Hematopoietic multipotent progenitor cell treated with erythropoietin and hydrocortisone succinate and interleukin-3 and kit ligand, for 8 days (in vitro differentiated cells): ENCODE measurements around the gene BAAT.
"Not testable (repeated sequence)": the region's sequence is repeated elsewhere in the genome, so short reads cannot be mapped to it uniquely, and the experiment has no call there.

Experiments
- DNase-seq: peaks from one replicate; pipeline ENCODE4 v3.0.0-alpha.2; 2015

BAAT gene

DNA sequence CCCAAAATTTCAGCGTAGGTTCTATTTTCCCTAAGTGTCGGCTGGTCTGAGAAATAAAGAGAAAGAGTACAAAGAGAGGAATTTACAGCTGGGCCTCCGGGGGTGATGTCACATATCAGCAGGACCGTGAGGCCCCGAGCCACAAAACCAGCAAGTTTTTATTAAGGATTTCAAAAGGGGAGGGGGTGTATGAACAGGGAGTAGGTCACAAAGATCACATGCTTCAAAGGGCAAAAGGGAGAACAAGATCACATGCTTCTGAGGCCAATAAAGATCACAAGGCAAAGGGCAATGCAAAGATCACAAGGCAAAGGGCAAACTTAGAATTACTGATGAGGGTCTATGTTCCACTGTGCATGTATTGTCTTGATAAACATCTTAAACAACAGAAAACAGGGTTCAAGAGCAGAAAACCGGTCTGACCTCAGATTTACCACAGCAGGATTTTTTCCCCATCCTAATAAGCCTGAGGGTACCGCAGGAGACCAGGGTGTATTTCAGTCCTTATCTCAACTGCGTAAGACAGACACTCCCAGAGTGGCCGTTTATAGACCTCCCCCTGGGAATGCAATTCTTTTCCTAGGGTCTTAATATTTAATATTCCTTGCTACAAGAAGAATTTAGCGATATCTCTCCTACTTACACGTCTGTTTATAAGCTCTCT lies at the start of gene BAAT:
TSS of gene BAAT (minus strand) at position 134 of the 664 bp plus-strand sequence. CDS start 13,602 bp downstream, outside the sequence.
- not testable (repeated sequence) for DNase-seq

DNA sequence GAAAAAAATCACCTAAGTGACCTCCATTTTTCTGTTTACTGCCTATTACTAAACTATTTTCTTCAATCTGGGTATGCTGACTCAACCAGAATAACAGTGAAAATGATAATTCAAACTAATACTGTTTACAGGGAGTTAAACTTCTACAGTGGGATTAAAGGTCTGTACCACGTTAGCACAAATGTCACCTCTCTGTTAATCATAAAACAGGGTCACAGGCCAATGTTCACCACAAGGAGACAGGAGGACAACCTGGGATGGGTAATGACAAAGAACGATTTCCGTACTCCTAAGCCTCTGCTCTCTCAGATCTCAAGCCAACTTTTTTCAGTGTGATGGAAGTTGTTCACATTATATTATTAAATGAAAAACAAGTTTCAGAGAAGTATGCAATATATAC lies 48.4 kb upstream of the BAAT start:
- DNase-seq, result no peak

DNA sequence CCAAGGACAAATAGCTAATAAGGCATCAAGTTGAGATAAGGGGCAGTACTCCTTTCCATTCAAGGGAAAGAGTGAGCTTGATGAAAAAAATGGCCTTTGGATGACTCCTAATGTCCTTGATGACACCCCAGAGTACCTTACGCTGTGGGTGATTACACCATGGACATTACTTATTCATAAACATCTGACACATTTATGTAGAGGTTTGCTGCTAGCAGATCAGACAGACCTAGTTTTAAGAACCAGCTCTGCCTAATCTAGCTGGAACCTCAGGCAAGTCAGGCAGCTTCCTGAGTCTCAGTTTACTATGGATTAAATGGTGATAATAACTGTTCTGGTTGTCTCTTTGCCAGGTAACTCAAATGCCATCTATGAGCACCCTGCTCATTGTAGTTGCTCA lies 47.9 kb upstream of the BAAT start:
- no peak for DNase-seq

DNA sequence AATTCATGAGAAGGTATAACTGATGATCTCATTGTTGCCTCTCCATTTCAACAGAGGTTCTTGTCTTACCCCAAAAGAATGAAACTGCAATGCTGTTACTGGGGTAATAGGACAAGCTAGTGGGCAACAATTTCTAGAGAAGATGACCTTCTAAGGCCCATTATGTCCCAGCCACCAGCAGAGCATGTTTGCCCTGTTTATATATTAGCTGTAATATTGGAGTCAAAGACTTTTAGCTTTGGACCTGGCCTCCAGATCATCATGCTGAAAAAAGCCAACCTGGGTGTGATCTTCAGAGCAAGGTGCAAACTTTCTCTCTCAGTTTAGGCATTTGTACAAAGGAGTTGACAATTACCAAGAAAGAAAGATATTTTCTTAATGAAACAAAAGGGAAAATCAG lies 47.4 kb upstream of the BAAT start:
- no peak for DNase-seq

DNA sequence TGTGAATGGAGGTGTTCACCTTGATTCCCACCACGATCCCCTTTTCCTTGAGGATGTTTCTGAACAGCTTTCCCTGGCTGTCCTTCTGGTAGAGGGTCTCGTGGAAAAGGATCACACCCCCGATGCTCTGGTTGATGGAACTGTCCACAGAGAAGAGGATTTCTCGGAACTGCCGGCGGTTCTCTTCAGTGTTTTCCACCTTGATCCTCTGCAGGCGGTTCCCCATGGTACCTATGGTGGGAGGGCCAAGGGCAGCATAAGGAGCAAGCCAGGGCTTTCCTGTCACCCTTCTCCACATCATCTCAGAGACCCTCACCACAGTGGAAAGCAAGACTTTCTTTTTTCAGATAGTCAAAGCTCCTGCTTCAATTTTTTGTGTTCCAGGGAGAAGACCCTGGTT lies 44.9 kb upstream of the BAAT start:
- no peak for DNase-seq

DNA sequence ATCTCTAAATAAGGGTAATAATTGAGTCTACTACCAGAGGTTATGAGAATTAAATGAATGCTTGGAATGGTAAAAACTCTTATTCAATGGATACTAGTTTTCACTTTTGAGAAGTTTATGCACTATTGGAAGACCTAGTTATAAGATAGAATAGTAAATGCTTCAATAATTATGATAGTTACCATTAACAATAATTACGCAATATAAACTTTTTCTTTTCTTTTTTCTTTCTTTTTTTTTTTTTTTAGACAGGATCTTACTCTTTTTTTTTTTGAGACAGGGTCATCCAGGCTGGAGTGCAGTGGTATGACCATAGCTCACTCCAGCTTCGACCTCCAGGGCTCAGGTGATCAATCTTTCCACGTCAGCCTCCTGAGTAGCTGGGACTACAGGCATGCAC lies 44.1 kb upstream of the BAAT start:
- DNase-seq, result no peak

DNA sequence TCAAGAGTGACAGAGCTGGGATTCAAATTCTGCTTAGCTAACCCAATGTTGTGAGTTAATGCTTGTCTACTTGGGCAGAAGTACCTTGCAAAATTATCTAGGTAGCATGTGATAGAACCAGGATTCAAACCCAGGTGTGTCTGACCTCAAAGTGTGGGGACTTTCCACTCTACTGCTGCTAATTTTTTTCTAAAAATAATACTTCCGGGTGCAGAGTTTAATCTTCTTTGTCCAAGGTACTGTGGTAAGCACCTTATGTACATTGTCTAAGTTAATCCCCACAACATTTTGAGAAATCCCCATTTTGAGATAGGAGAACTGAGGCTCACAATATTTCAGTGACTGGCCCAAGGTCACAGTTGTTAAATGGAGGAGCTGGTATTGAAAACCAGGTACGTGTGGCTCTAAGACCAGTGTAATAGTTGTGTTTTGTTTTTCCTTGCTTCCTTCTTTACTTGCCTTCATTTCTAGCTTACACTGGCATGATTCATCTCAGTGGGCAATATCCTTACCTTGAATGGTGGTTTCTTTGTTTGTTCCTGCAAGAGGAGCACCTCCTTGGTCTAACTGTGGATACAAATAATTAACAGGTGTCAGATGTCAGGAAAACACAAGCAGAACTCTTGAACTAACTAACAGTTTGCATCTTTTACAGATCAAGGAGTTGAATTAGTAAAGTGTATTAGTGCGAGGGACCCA lies 43.3 kb upstream of the BAAT start:
- no peak for DNase-seq

DNA sequence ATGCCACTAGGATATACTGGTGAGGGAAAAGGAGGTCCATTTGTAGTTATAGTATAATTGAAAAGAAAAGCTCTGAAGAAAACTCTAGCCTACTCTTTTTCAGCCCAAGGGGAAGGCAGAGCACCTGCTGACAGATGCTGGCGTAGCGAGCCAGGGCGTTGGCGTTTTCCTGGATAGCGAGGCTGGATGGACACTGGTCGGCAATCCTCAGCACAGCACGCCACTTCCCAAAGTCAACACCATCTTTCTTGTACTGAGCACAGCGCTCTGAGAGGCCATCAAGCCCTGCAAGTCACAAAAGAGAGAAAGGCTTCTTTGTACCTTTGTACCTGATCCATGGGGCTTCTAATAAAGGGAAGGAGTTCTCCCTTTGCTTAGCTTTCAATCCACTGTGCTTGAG lies 42.6 kb upstream of the BAAT start:
- no peak for DNase-seq

DNA sequence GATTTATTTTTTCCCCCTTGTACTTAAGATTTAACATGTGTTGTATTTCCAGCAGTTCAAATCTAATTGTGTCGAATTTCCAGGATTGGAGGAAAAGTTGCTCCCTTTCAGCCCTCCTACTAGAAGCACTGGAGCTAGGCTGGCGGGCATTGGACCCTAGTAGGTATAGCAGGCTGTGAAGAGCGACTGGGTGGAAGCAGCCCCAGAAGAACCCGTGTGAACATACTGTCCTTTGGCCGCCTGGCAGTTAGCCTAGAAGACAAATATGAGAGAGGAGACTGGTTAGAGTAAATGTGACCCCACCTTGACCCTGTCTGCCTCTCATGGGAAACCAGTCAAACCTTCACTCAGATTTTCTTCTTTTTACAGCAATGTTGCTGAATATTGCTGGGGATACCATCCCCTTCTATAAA lies 36.9 kb upstream of the BAAT start:
- DNase-seq, result no peak

DNA sequence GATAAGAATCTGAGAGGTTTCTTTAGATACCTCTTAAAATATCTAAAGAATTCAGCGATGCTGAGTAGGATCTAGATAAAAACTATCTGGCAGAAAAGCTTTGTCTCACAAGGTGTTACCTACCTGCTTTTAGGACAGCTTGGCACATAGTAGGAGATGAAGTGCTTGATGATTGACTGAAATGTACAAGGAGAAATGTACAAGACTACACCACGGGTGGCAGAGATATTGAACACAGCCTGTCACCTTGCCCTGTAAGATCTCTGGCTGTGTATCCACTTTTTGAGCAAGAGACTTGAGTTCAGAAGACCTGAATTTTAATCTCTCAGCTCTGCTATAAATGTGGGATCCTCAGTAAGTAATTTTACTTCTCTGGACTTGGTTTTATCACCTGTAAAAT lies 35.1 kb upstream of the BAAT start:
- no peak for DNase-seq

DNA sequence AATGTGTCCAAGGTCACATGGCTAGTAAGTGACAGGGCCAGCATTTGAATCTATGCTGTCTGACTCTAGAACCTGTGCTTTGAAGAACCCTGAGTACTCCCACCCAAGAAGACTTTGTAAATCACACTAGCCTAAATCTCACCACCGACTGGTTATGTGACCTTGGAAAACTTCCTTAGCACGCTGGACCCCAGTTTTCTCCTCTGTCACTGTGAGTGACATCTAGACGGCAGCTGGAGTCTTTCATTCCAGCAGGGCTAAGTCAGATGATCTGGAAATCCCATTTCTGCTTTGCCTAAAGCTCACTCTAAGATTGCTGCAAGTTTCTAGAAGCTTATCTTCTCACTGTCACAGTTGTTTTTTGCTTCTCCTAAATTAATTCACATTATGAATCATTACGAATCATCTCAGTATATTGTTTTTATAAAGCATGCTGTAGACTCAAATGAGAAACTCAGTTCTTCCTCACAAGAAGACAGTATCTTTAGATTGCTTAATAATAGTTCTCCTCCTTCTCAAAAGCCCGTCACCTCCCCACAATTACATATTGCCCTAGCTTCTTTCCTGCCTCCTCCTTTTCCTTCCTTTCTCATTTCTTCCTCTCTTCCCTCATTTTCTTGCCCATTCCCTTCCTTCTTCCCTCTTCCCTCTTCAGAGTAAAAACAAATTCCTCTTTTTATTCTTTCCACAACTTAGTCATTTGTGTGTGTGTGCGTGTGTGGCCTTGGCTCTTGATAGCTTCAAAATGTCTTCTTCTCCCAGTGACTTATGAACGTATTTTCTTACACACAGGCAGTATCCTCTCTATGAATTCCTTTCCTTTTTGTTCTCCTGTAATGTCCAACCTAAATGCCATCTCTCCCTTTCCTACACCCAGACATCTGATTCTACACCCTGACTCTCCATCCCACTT lies 34.0 kb upstream of the BAAT start:
- no peak for DNase-seq

DNA sequence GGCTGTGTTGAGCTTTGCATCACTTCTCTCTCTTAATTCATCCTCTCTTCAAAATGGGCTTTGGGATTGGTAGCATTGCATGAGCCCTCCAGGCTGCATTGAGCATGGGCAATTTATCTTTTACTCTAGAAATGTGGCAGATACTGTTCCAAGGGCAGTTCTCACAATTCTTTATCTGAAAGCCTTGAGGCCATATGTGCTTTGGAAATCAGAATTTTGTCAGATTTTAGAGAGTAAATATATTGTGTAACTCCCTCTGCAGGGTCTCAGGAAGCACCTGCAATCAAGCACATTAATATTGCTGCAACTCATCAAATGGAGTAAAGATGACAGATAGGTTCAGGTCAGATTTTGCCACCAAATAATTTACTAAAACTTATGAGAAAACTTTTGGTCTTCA lies 33.2 kb upstream of the BAAT start:
- DNase-seq, result no peak

DNA sequence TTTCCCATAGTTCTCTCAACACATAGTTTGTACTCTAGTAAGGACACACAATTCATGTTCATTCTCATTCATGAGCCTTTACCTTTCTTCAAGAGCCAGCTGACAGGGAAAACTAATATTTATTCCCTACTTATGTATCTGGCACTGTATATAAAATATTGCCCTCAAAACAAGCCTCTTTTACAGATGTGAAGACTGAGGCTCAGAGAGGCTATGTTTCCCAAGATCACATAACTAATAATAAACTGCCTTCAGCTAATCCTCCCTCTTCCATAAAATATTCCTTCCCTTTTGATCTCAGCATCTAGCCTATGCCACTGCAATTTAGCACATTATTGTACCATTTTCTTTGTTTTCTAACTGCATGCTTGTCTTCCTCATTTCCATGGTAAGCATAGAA lies 32.6 kb upstream of the BAAT start:
- DNase-seq, result no peak

DNA sequence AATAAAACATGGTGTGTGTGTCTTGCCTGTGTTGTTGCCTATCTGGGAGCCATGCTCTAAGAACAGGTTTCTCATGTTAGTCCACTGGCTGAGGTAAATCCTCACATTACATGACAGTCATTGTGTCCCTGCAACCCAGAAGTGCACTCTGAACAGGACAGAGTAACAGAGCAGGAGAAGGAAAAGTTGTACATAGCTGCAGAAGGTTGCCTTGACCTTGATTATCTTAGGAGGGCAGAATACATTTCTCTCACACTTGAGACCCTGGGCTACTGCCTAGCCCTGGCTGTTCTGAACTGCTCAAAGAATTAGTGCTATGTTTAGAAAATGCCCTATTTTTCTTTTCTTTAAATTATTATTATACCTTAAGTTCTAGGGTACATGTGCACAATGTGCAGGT lies 30.8 kb upstream of the BAAT start:
- no peak for DNase-seq

DNA sequence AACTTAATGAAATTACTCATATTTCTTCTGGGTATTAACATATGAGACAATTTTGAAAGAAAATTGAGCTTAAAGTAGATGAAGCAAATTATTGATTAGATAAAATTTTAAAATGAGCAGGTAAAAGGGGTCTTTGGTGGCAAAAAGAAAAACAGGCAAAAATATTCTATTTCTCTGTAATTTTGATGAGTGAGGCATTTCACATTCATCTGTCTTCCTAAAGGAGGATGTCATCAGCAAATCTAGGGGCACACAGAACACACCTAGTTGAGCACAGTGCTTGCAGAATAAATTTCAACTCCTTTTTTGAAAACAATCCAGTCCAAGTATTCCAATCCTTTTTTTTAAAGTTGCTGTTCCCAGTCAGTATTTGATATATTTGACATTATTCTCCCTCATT lies 30.0 kb upstream of the BAAT start:
- DNase-seq, result no peak

DNA sequence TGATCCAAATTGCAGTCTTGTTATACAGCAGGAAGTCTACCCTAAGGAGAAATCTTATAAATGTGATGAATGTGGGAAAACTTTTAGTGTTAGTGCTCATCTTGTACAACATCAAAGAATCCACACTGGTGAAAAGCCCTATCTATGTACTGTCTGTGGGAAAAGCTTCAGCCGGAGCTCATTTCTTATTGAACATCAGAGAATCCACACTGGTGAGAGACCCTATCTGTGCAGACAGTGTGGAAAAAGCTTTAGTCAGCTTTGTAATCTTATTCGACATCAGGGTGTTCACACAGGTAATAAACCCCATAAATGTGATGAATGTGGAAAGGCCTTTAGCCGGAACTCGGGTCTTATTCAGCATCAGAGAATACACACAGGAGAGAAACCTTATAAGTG lies 24.3 kb upstream of the BAAT start:
- no peak for DNase-seq

DNA sequence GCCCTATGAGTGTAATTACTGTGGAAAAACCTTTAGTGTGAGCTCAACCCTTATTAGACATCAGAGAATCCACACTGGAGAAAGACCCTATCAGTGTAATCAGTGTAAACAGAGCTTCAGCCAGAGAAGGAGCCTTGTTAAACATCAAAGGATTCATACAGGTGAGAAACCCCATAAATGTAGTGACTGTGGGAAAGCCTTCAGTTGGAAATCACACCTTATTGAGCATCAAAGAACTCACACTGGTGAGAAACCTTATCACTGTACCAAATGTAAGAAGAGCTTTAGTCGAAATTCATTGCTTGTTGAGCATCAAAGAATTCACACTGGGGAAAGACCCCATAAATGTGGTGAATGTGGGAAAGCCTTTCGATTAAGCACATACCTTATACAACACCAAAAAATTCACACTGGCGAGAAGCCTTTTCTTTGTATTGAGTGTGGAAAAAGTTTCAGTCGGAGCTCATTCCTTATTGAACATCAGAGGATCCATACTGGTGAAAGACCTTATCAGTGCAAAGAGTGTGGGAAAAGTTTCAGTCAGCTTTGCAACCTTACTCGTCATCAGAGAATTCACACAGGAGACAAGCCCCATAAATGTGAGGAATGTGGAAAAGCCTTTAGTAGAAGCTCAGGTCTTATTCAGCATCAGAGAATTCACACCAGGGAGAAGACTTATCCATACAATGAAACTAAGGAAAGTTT lies 23.7 kb upstream of the BAAT start:
- no peak for DNase-seq

DNA sequence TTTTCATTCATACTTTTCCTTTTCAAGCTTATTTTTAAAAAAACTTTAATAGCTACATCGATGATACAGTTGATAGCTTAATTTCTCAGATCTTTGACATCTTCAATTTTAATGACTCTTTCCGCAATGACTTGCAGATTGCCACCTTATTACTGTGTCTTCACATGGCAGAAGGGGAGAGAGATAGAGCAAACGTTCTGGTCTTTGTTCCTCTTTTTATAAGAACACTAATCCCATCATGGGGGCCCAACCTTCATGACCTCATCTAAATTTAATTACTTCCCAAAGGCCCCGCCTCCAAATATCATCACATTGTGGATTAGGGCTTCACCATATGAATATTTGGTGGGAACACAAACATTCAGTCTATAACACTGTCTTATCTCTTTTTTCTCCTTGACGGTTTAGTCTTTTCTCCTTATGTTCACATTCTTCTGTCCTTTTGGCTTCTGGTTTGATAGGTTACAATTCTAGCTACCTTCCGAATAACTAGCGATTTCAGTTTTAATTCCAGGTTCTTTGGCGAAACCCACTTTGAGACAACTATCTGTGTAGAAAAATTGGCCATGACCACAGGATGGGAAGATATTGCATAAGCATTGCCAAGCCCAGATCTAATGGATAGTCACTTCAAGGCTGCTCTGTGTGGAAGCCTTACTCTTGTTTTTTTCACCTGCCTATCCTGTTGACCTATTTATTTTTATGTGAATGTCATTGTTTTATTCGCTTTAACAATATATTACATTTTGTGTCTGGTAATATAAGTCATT lies 18.9 kb upstream of the BAAT start:
- no peak for DNase-seq

DNA sequence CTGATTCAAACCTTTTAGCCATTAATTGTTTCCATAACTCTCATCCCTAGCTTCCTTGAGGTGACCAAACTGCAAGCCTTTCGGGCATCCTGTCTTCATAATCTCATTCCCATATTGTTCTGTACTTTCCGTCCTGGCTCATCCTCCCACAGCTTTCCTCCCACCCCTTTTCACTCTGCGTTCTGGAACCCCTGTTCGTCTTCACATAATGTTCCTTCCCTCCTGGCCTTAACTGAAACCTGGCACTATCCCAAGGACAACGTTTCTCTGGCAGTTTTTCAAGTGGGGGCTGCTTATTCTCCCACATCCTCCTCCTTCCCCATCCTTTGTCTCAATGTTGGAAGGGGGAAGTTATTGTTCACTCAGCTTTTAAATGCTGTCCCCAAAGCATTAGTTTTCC lies 15.3 kb upstream of the BAAT start:
- peak; percentile 34 for DNase-seq

DNA sequence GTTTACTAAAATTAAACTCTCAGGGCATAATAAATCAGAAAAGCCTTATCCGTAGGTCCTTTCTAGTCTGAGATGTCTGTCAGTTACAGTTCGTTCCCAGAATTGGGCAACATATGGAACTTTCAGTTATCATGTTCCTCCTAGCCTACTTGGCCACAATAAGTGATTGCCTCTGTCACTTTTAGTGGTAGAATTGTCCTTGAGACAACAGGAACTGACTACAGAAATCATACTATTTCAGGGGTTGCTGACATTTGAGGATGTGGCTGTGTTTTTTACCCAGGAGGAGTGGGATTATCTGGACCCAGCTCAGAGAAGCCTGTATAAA lies 14.8 kb upstream of the BAAT start:
- peak; percentile 43 for DNase-seq

DNA sequence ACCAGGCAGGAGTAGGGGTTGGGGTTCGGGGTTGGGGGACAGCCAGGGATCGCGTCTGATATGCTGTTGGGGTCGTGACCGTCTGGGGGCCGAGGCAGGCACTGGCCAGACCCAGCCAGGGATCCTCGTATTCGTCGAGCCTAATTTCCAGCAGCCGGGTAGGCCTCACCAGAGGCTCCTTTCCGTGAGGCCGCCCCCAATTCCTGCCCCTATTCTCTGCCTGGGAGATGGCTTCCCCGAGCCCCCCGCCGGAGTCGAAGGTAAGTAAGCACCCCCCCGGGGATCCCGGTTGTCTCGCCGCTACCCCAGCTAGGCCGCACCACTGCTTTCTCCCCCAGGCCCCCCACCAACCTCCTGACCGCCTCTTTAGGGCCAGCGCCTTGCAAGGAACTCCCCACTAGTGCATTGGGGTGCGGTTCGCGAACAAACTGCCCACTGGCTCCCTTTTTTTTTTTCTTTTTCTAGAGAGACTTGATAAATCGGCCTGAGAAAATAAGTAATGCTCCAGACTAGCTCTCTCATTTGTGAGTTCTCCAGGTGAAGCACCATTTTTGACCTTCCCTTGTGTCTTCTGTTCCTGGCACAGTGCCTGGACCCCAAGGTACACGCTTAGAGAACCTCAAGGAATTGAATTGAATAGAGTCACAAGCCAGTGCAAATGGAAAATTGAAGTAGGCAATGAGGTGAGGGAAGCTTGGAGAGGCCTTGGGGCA lies 14.3 kb upstream of the BAAT start:
- DNase-seq, result peak; percentile 42
